Measurements from ENCODE around the gene CATSPERE. TPM values are rescaled to one million over a fixed set of nuclear protein-coding genes. Genes with fewer than 3 reads are reported as not detected.
A peak's percentile ranks its signal among the peaks of the same experiment; 100 is the strongest.
"Not testable (repeated sequence)": the region's sequence is repeated elsewhere in the genome, so short reads cannot be mapped to it uniquely, and the experiment has no call there.

Gene CATSPERE
- total and polyA plus RNA-seq, 7 experiments from 2014 or later: 0.24 to 2.2 (median 1.0) TPM

DNA sequence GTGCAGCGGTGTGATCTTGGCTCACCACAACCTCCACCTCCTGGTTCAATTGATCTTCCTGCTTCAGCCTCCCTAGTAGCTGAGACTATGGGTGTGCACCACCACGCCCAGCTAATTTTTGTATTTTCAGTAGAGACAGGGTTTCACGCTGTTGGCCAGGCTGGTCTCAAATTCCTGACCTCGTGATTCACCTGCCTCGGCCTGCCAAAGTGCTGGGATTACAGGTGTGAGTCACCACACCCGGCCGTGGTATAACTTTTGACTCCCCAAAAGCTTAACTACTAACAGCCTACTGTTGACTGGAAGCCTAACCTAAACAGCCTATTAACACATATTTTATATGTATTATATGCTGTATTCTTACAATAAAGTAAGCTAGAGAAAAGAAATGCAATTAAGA lies 117.1 kb downstream of the CATSPERE start:
- POLR2A ChIA-PET; H3K27me3 Mint-ChIP-seq; DNase-seq; CTCF ChIA-PET; H3K4me3 ChIP-seq (ENCODE audit: low read length); H3K27ac ChIP-seq (ENCODE audit: low read depth, low read length); H3K27me3 ChIP-seq (ENCODE audit: control insufficient read depth in 2 of 2, insufficient read depth in 2 of 2, low read length in 2 of 2); H3K36me3 ChIP-seq (ENCODE audit: control insufficient read depth in 2 of 3, insufficient read depth in 3 of 3, low read length in 3 of 3); H3K4me1 Mint-ChIP-seq; H3K4me1 ChIP-seq (ENCODE audit: control insufficient read depth in 2 of 2, insufficient read depth in 2 of 2, low read length in 2 of 2); ATAC-seq; H3K4me3 Mint-ChIP-seq; H3K27ac Mint-ChIP-seq; intact Hi-C loops (cut with micrococcal nuclease): not testable (repeated sequence)
- Mint-ChIP-seq H3K36me3 (peaks cover 4 to 10% (median 5%) of the 10 kb centered on the region in 5 donors), H3K9me3 (peaks cover 10 to 59% (median 23%) of the 10 kb centered on the region in 11 donors)
- peaks cover 10 to 39% (median 11%) of the 10 kb centered on the region in 3 experiments for H3K9me3 ChIP-seq (ENCODE audit: control insufficient read depth in 2 of 3, low read length in 3 of 3)

DNA sequence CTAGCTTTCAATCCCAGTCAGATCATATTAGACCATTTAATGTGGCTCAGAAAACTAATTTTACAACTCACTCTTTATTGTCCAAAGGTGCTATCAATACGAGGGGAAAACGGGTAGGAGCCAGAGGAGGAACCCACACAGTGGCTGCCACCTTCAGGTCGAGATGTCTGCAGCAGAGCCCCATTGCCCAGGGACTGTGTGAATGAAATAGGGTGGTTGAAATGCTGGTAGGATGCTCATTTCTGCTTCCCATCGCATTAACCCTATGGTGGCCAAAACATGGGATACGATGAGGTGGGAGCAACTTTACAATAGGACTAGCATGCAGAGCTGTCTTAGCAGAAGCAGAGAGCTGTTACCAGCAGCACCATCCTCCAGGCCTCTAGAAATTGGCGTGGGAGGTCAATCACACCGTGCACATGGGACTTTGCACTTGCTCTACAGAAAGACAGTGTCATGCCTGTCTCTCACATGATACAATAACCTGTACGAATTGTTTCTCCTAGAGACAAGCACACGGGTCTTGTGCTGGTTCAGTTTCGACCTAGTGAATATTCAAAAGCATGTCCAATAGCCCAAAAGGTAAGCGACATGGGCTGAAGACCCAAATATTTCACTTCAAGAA lies 122.4 kb downstream of the CATSPERE start:
- H3K27ac Mint-ChIP-seq: no peak overlapping the region
- H3K36me3 Mint-ChIP-seq: peaks cover 0 to 3% (median 0%) of the 10 kb centered on the region in 5 donors
- ChIA-PET CTCF (no interaction called here), POLR2A (no interaction called here)
- Histone ChIP-seq H3K4me3 (ENCODE audit: low read length) (no peak overlapping the region), H3K27me3 (ENCODE audit: control insufficient read depth in 2 of 2, insufficient read depth in 2 of 2, low read length in 2 of 2) (no peaks in the 10 kb centered on the region), H3K4me1 (ENCODE audit: control insufficient read depth in 2 of 2, insufficient read depth in 2 of 2, low read length in 2 of 2) (no peaks in the 10 kb centered on the region), H3K27ac (ENCODE audit: low read depth, low read length) (no peak overlapping the region), H3K36me3 (ENCODE audit: control insufficient read depth in 2 of 3, insufficient read depth in 3 of 3, low read length in 3 of 3) (no peaks in the 10 kb centered on the region), H3K9me3 (ENCODE audit: control insufficient read depth in 2 of 3, low read length in 3 of 3) (no peaks in the 10 kb centered on the region)
- DNase-seq (no peak), ATAC-seq (no peak)
- peaks cover 0 to 8% (median 0%) of the 10 kb centered on the region in 7 donors for H3K4me1 Mint-ChIP-seq
- H3K9me3 Mint-ChIP-seq: peaks cover 0 to 16% (median 0%) of the 10 kb centered on the region in 11 donors
- intact Hi-C loops (cut with micrococcal nuclease): no loop called here
- H3K27me3 Mint-ChIP-seq: peaks cover 0 to 8% (median 0%) of the 10 kb centered on the region in 5 donors
- no peak overlapping the region for H3K4me3 Mint-ChIP-seq

DNA sequence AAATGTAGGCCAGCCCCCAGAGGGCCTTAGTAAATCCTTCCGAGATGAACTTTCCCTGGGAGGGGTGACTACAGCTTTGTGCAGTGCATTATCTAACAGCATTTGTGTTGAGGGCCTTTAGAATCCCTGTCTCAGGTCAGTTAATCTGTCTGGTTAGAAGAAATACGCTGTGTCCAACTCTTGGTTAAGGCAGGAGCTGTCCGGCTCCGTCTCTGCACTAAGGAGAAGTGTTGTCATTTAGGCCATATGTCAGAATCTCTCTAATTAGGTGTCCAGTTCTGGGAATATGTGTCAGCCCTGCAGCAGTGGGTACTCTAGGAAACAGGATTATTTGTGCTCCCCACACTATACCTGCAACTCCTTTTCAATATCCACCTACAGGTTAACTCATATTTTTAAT lies 124.8 kb downstream of the CATSPERE start:
- Mint-ChIP-seq H3K36me3 (no peaks in the 10 kb centered on the region), H3K4me3 (no peak overlapping the region), H3K27ac (no peak overlapping the region), H3K27me3 (peaks cover 0 to 8% (median 0%) of the 10 kb centered on the region in 5 donors), H3K4me1 (peaks cover 0 to 8% (median 0%) of the 10 kb centered on the region in 7 donors), H3K9me3 (peaks cover 0 to 6% (median 0%) of the 10 kb centered on the region in 11 donors)
- H3K4me1 ChIP-seq (ENCODE audit: control insufficient read depth in 2 of 2, insufficient read depth in 2 of 2, low read length in 2 of 2): no peaks in the 10 kb centered on the region
- POLR2A ChIA-PET: no interaction called here
- no peaks in the 10 kb centered on the region for H3K27me3 ChIP-seq (ENCODE audit: control insufficient read depth in 2 of 2, insufficient read depth in 2 of 2, low read length in 2 of 2)
- ATAC-seq (no peak), DNase-seq (no peak)
- no peak overlapping the region for H3K4me3 ChIP-seq (ENCODE audit: low read length)
- H3K9me3 ChIP-seq (ENCODE audit: control insufficient read depth in 2 of 3, low read length in 3 of 3): no peaks in the 10 kb centered on the region
- no peaks in the 10 kb centered on the region for H3K36me3 ChIP-seq (ENCODE audit: control insufficient read depth in 2 of 3, insufficient read depth in 3 of 3, low read length in 3 of 3)
- CTCF ChIA-PET: no interaction called here
- intact Hi-C loops (cut with micrococcal nuclease): no loop called here
- no peak overlapping the region for H3K27ac ChIP-seq (ENCODE audit: low read depth, low read length)

- ChIA-PET POLR2A (no interaction called here), CTCF (no interaction called here)
- intact Hi-C loops (cut with micrococcal nuclease): no loop called here
- Histone ChIP-seq H3K36me3 (ENCODE audit: control insufficient read depth in 2 of 3, insufficient read depth in 3 of 3, low read length in 3 of 3) (no peaks in the 10 kb centered on the region), H3K27me3 (ENCODE audit: control insufficient read depth in 2 of 2, insufficient read depth in 2 of 2, low read length in 2 of 2) (no peaks in the 10 kb centered on the region), H3K9me3 (ENCODE audit: control insufficient read depth in 2 of 3, low read length in 3 of 3) (no peaks in the 10 kb centered on the region), H3K4me1 (ENCODE audit: control insufficient read depth in 2 of 2, insufficient read depth in 2 of 2, low read length in 2 of 2) (no peaks in the 10 kb centered on the region), H3K4me3 (ENCODE audit: low read length) (no peak overlapping the region), H3K27ac (ENCODE audit: low read depth, low read length) (no peak overlapping the region)
- ATAC-seq (no peak), DNase-seq (no peak)
- peaks cover 0 to 7% (median 0%) of the 10 kb centered on the region in 7 donors for H3K4me1 Mint-ChIP-seq
- H3K9me3 Mint-ChIP-seq: peaks cover 0 to 9% (median 3%) of the 10 kb centered on the region in 11 donors
- H3K4me3 Mint-ChIP-seq: no peak overlapping the region
- H3K27ac Mint-ChIP-seq: no peak overlapping the region
- no peaks in the 10 kb centered on the region for H3K36me3 Mint-ChIP-seq
- peaks cover 0 to 5% (median 0%) of the 10 kb centered on the region in 5 donors for H3K27me3 Mint-ChIP-seq
Measured at GRCh38 chr1:244590670-244591069, 129.6 kb downstream of the CATSPERE start.

- Mint-ChIP-seq H3K4me1 (peaks cover 0 to 18% (median 0%) of the 10 kb centered on the region in 7 donors), H3K36me3 (no peaks in the 10 kb centered on the region), H3K27ac (no peak overlapping the region), H3K4me3 (no peak overlapping the region), H3K27me3 (peaks cover 0 to 7% (median 0%) of the 10 kb centered on the region in 5 donors), H3K9me3 (no peaks in the 10 kb centered on the region)
- Histone ChIP-seq H3K27me3 (ENCODE audit: control insufficient read depth in 2 of 2, insufficient read depth in 2 of 2, low read length in 2 of 2) (no peaks in the 10 kb centered on the region), H3K36me3 (ENCODE audit: control insufficient read depth in 2 of 3, insufficient read depth in 3 of 3, low read length in 3 of 3) (no peaks in the 10 kb centered on the region), H3K4me1 (ENCODE audit: control insufficient read depth in 2 of 2, insufficient read depth in 2 of 2, low read length in 2 of 2) (no peaks in the 10 kb centered on the region), H3K4me3 (ENCODE audit: low read length) (no peak overlapping the region), H3K27ac (ENCODE audit: low read depth, low read length) (no peak overlapping the region), H3K9me3 (ENCODE audit: control insufficient read depth in 2 of 3, low read length in 3 of 3) (no peaks in the 10 kb centered on the region)
- ATAC-seq: no peak
- POLR2A ChIA-PET: no interaction called here
- CTCF ChIA-PET: no interaction called here
- intact Hi-C loops (cut with micrococcal nuclease): no loop called here
- DNase-seq: no peak
Measured at GRCh38 chr1:244598611-244599010, 137.5 kb downstream of the CATSPERE start.

GRCh38 chr1:244599937-244600350 lies 138.9 kb downstream of the CATSPERE start:
- H3K4me1 Mint-ChIP-seq: peaks cover 0 to 16% (median 0%) of the 10 kb centered on the region in 7 donors
- POLR2A ChIA-PET: interaction anchor here (0.6 kb wide), 2 partner anchors 372 to 453 kb away, joined by 3 to 4 read pairs; no protein-coding TSS in a partner anchor

More at GRCh38 chr1:244599937-244600350, 138.9 kb downstream of the CATSPERE start:
- Histone ChIP-seq H3K27ac (ENCODE audit: low read depth, low read length) (no peak overlapping the region), H3K9me3 (ENCODE audit: control insufficient read depth in 2 of 3, low read length in 3 of 3) (no peaks in the 10 kb centered on the region), H3K4me3 (ENCODE audit: low read length) (no peak overlapping the region), H3K4me1 (ENCODE audit: control insufficient read depth in 2 of 2, insufficient read depth in 2 of 2, low read length in 2 of 2) (no peaks in the 10 kb centered on the region), H3K27me3 (ENCODE audit: control insufficient read depth in 2 of 2, insufficient read depth in 2 of 2, low read length in 2 of 2) (no peaks in the 10 kb centered on the region), H3K36me3 (ENCODE audit: control insufficient read depth in 2 of 3, insufficient read depth in 3 of 3, low read length in 3 of 3) (no peaks in the 10 kb centered on the region)
- ATAC-seq (peak; percentile 86), DNase-seq (peak in 5 of 9 donors; percentile 7 to 47 (median 14))
- Mint-ChIP-seq H3K27ac (peak overlapping the region in 5 of 9 donors; percentile 57 to 90 (median 89)), H3K4me3 (peak overlapping the region in 3 of 10 donors; percentile 30 to 67 (median 64)), H3K9me3 (no peaks in the 10 kb centered on the region), H3K36me3 (no peaks in the 10 kb centered on the region), H3K27me3 (peaks cover 0 to 7% (median 0%) of the 10 kb centered on the region in 5 donors)
- CTCF ChIA-PET: interaction anchor here (0.7 to 1.7 kb wide), 5 partner anchors 198 to 1346 kb away, joined by 3 to 10 read pairs (median 5); a partner anchor contains a TSS
- intact Hi-C loops (cut with micrococcal nuclease): loop anchor here (1.0 to 5.0 kb wide), 4 partner anchors 52 to 372 kb away; partner anchors contain the start of gene ADSS2 (in 2 of the 2)
